ENCODE data around the gene CEACAM18. TPM values are rescaled to one million over a fixed set of nuclear protein-coding genes. Genes with fewer than 3 reads are reported as not detected.
"Not testable (repeated sequence)": the region's sequence is repeated elsewhere in the genome, so short reads cannot be mapped to it uniquely, and the experiment has no call there.

Gene CEACAM18
- polyA plus RNA-seq, 1 of the 3 experiments (the other 2 are of a cell fraction), result not detected

DNA sequence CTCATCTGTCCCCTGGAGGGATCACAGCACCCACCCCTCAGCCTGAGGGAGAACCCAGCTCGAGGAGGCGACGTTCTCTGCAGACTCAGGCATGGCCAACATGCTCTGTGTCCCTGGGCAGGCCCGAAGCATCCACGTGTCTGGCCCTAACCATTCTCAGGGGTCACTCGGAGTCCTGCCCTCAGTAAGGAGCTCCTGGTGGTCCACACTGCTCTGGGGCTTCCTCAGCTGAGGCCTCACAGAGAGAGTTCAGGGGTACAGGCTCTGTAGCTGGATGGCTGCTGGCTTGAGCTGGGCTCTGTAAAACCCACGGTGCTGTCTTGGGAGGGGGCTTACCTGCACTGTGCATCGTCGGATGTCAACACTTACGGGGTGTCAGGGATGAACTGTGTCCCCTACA is 15.7 kb upstream of the CEACAM18 start:
- H3K9me2 ChIP-seq, result no peaks in the 10 kb centered on the region
- H3K27me3 ChIP-seq (ENCODE audit: insufficient read depth), result peaks cover 36% of the 10 kb centered on the region
- 21% methylated on average over 9 of the region's 10 CpGs for WGBS (ENCODE audit: low lambda C conversion rate)
- H3K79me2 ChIP-seq (ENCODE audit: insufficient read depth), result no peaks in the 10 kb centered on the region
- no peaks in the 10 kb centered on the region for H4K20me1 ChIP-seq (ENCODE audit: insufficient read depth)
- H3K4me3 ChIP-seq (ENCODE audit: low read depth in 2 of 2, low read length in 1 of 2), result no peak overlapping the region
- no peak overlapping the region for H2AFZ ChIP-seq (ENCODE audit: low read depth)
- H3K27ac ChIP-seq (ENCODE audit: low read depth in 2 of 2, low read length in 1 of 2), result no peak overlapping the region
- no peaks in the 10 kb centered on the region; a peak in 1 of 4 replicates for H3K4me1 ChIP-seq (ENCODE audit: control insufficient read depth in 1 of 2, insufficient read depth in 2 of 2, low read depth in 1 of 2, low read length in 1 of 2)
- no peaks in the 10 kb centered on the region for H3K9me3 ChIP-seq
- CTCF ChIA-PET, result interaction anchor here (0.7 to 7.0 kb wide), 5 partner anchors 9 to 194 kb away, joined by 3 to 37 read pairs (median 3); no protein-coding TSS in a partner anchor
- no peaks in the 10 kb centered on the region for H3F3A ChIP-seq (replicated peaks; ENCODE audit: insufficient read depth)
- TF ChIP-seq USF2 (IDR thresholded peaks at IDR 0.05; ENCODE audit: borderline replicate concordance, low read depth, low read length) (no peak), SIN3A (IDR thresholded peaks at IDR 0.05; ENCODE audit: borderline replicate concordance, low read depth, low read length) (no peak), SMC3 (IDR thresholded peaks at IDR 0.05; ENCODE audit: low read depth, low read length) (no peak)
- H3K36me3 ChIP-seq (replicated peaks in 1 of 2; ENCODE audit: control insufficient read depth in 1 of 2, insufficient read depth in 2 of 2, low read length in 1 of 2), result no peaks in the 10 kb centered on the region
- POLR2A ChIA-PET, result no interaction called here
- H3K9ac ChIP-seq, result no peak overlapping the region
- no peak for DNase-seq
- no peak overlapping the region for H3K4me2 ChIP-seq

GRCh38 chr19:51463976-51464581 is 14.3 kb upstream of the CEACAM18 start:
- 23% methylated on average over 15 of the region's 33 CpGs for WGBS (ENCODE audit: low lambda C conversion rate)
- POLR2A ChIA-PET, result not testable (repeated sequence)

DNA sequence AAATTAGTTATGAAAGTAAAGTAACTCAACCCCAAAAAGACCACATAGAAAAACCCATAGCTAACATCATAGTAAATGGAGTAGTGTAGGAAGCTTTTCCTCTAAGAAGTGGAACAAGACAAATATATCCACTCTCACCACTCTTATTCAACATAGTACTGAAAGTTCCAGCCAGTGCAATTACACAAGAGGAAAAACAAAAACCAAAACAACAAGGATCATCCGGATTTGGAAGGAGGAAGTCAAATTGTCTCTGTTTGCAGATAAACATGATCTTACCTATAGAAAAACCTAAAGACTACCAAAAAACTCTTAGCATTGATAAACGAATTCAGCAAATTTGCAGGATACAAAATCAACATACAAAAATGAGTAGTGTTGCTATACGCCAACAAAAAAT is 11.6 kb upstream of the CEACAM18 start:
- Histone ChIP-seq H3K27ac (ENCODE audit: low read depth in 2 of 2, low read length in 1 of 2) (no peak overlapping the region), H3K9me3 (no peaks in the 10 kb centered on the region), H3K36me3 (replicated peaks in 1 of 2; ENCODE audit: control insufficient read depth in 1 of 2, insufficient read depth in 2 of 2, low read length in 1 of 2) (no peaks in the 10 kb centered on the region), H4K20me1 (ENCODE audit: insufficient read depth) (no peaks in the 10 kb centered on the region), H3K4me3 (ENCODE audit: low read depth in 2 of 2, low read length in 1 of 2) (no peak overlapping the region), H3K27me3 (ENCODE audit: insufficient read depth) (peaks cover 22% of the 10 kb centered on the region; the same call in 1 of the 2 replicates), H3K4me2 (no peak overlapping the region), H3K9me2 (no peaks in the 10 kb centered on the region), H3K9ac (no peak overlapping the region), H2AFZ (ENCODE audit: low read depth) (no peak overlapping the region), H3F3A (replicated peaks; ENCODE audit: insufficient read depth) (no peaks in the 10 kb centered on the region), H3K79me2 (ENCODE audit: insufficient read depth) (no peaks in the 10 kb centered on the region), H3K4me1 (ENCODE audit: control insufficient read depth in 1 of 2, insufficient read depth in 2 of 2, low read depth in 1 of 2, low read length in 1 of 2) (no peaks in the 10 kb centered on the region)
- 4% methylated on average over 3 of the region's 3 CpGs for WGBS (ENCODE audit: low lambda C conversion rate)
- ChIA-PET POLR2A (no interaction called here), CTCF (interaction anchor here (1.1 to 3.4 kb wide), 4 partner anchors 24 to 190 kb away, joined by 3 to 16 read pairs (median 8); no protein-coding TSS in a partner anchor)
- no peak for TF ChIP-seq RCOR1 (IDR thresholded peaks at IDR 0.05; ENCODE audit: low read length)
- TF ChIP-seq RXRA (IDR thresholded peaks at IDR 0.05; ENCODE audit: borderline replicate concordance, low read depth), result no peak
- TF ChIP-seq MXI1 (IDR thresholded peaks at IDR 0.05; ENCODE audit: low read depth, low read length), result no peak
- no peak for DNase-seq

More at GRCh38 chr19:51463976-51464581, 14.3 kb upstream of the CEACAM18 start:
- H3K9me3 ChIP-seq; H4K20me1 ChIP-seq (ENCODE audit: insufficient read depth); H3K27ac ChIP-seq (ENCODE audit: low read depth in 2 of 2, low read length in 1 of 2); DNase-seq; H3K4me2 ChIP-seq; H3K79me2 ChIP-seq (ENCODE audit: insufficient read depth); H3K4me3 ChIP-seq (ENCODE audit: low read depth in 2 of 2, low read length in 1 of 2); H3K9me2 ChIP-seq; H3F3A ChIP-seq (replicated peaks; ENCODE audit: insufficient read depth); H3K4me1 ChIP-seq (ENCODE audit: control insufficient read depth in 1 of 2, insufficient read depth in 2 of 2, low read depth in 1 of 2, low read length in 1 of 2); H3K9ac ChIP-seq; H3K36me3 ChIP-seq (replicated peaks in 1 of 2; ENCODE audit: control insufficient read depth in 1 of 2, insufficient read depth in 2 of 2, low read length in 1 of 2); H2AFZ ChIP-seq (ENCODE audit: low read depth): not testable (repeated sequence)
- H3K27me3 ChIP-seq (ENCODE audit: insufficient read depth), result peaks cover 36% of the 10 kb centered on the region
- CTCF ChIA-PET, result interaction anchor here (1.3 kb wide), 1 partner anchor 197 kb away, joined by 3 read pairs; no protein-coding TSS in a partner anchor

Measured in SK-N-SH (cell line).